Bronchial epithelial cell (primary cell): ENCODE measurements around the gene PHB1. TPM values are rescaled to one million over a fixed set of nuclear protein-coding genes. Genes with fewer than 3 reads are reported as not detected.

ENCODE experiments used
- DNase-seq: peaks from one replicate; pipeline ENCODE4 v3.0.0-alpha.2; 2010; ENCODE audit warnings: low read depth
- FAIRE-seq: peaks from 2 replicates; lab custom pipeline; 2011; peaks lifted over from hg19 to GRCh38; lab: Jason Lieb, UNC
- H3K27me3 ChIP-seq: 2 replicates; pipeline ENCODE4 v1.5.1; 2011; ENCODE audit warnings: low read length; ENCODE audit not compliant: control insufficient read depth, insufficient read depth
- H3K36me3 ChIP-seq: 2 replicates; pipeline ENCODE4 v1.5.1; 2011; ENCODE audit warnings: low read length; ENCODE audit not compliant: control insufficient read depth, insufficient read depth
- H3K4me3 ChIP-seq: 2 replicates; pipeline ENCODE4 v1.5.1; 2011; ENCODE audit warnings: mild to moderate bottlenecking, low read depth, low read length, control low read depth
- total RNA-seq: library from RNA; depleted of rRNA; stranded (reverse); fragments of >200 nt; gene quantifications from 2 replicates; pipeline ENCODE4 v1.2.1, GENCODE V29; 2014
- TF ChIP-seq, protein P1 (sequence below): IDR thresholded peaks from 2 replicates; pipeline ENCODE4 v1.5.1; 2011; ENCODE audit warnings: mild to moderate bottlenecking, moderate library complexity, low read length, control low read depth, inconsistent platforms; ENCODE audit not compliant: insufficient read depth, severe bottlenecking

Gene PHB1
- total RNA-seq, 1 donor from 2014 or later = 235 TPM

GRCh38 chr17:49404361-49404760 is 10.3 kb downstream of the PHB1 start:
- no peaks in the 10 kb centered on the region for H3K27me3 ChIP-seq
- peaks cover 29% of the 10 kb centered on the region for H3K36me3 ChIP-seq
- no peak for FAIRE-seq
- no peak overlapping the region for H3K4me3 ChIP-seq
- DNase-seq = no peak
- TF ChIP-seq, protein P1, sequence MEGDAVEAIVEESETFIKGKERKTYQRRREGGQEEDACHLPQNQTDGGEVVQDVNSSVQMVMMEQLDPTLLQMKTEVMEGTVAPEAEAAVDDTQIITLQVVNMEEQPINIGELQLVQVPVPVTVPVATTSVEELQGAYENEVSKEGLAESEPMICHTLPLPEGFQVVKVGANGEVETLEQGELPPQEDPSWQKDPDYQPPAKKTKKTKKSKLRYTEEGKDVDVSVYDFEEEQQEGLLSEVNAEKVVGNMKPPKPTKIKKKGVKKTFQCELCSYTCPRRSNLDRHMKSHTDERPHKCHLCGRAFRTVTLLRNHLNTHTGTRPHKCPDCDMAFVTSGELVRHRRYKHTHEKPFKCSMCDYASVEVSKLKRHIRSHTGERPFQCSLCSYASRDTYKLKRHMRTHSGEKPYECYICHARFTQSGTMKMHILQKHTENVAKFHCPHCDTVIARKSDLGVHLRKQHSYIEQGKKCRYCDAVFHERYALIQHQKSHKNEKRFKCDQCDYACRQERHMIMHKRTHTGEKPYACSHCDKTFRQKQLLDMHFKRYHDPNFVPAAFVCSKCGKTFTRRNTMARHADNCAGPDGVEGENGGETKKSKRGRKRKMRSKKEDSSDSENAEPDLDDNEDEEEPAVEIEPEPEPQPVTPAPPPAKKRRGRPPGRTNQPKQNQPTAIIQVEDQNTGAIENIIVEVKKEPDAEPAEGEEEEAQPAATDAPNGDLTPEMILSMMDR = no peak

- peaks cover 25% of the 10 kb centered on the region for H3K36me3 ChIP-seq
- H3K27me3 ChIP-seq = no peaks in the 10 kb centered on the region
- FAIRE-seq (no peak), DNase-seq (no peak)
- H3K4me3 ChIP-seq = no peak overlapping the region
- TF ChIP-seq, protein P1 = no peak
Measured at GRCh38 chr17:49403514-49404289, 11.0 kb downstream of the PHB1 start.

- no peaks in the 10 kb centered on the region for H3K27me3 ChIP-seq
- TF ChIP-seq, protein P1 = no peak
- H3K4me3 ChIP-seq = no peak overlapping the region
- peaks cover 19% of the 10 kb centered on the region for H3K36me3 ChIP-seq
- DNase-seq (no peak), FAIRE-seq (peak; percentile 66)
Measured at GRCh38 chr17:49402706-49403105, 12.0 kb downstream of the PHB1 start.

DNA sequence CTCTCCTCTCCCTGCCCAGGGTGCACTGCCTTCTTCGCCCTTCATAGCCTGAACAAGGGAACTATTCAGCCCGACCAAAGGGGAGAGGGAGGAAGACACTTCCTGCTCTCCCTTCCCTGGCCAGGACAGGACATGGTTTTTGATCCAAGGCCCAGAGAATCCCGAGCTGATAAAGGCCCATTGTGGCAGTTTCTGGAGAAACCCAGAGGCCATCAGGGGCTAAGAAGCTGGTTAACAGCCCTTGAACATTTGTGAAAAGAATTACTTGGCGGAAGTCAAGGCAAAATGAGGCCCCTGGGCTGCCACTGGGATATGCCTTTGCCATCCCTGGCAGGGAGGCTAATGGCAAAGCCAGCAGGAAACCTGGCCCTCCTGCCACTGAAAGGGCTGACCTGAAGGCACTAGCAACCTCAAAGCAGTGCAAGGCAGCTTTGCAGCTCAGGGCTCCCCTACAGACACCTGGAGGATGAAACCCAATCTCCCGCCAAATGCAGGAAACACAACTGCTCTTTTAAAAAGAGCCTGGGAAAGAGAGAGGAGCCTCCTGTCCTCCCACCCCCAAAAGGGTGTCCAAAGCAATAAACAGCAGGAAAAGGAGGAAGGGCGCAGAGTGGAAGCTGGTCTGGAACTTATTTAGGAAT is 12.6 kb downstream of the PHB1 start:
- H3K4me3 ChIP-seq = no peak overlapping the region
- H3K27me3 ChIP-seq = no peaks in the 10 kb centered on the region
- H3K36me3 ChIP-seq = peaks cover 17% of the 10 kb centered on the region
- TF ChIP-seq, protein P1 = no peak
- DNase-seq (no peak), FAIRE-seq (no peak)

DNA sequence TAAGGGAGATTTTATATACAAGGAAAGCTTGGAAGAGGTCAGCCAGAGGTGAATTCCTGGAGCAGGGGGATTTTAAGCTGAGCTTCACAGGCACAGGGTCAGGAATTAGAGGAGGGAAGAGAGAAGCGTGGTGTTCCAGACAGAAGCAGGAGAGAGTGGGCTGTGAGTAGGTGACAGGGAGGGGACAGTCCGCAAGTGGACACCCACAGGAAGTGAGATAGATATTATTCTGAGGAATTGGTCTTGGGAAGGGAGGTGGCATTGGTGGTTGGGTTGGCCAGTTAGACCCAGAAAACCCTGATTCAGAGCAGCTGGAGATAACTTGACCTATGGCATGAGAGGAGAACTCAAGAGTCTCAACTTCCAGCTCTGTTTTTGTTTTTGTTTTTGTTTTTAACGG is 14.7 kb downstream of the PHB1 start:
- Histone ChIP-seq H3K36me3 (peaks cover 7% of the 10 kb centered on the region), H3K27me3 (no peaks in the 10 kb centered on the region), H3K4me3 (no peak overlapping the region)
- no peak for FAIRE-seq
- no peak for DNase-seq
- TF ChIP-seq, protein P1 = no peak

DNA sequence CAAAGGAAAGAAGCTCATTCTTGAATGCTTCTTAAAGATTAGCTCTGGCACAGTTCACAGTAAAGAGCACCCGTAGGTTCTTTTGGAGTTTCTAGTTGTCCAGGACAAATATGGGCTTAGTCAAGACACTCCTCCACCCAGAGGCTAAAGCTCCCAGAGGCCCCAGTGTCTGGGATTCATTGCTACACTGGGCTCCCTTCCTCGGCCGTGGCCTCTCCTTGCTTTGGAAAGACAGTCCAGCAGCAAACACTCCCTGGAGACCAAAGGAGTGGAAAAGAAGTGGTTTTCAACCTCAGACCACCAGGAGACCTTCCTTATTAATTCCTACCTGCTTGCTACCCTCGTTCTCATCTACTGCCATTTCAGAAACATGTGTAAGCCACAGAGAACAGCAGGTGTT is 17.1 kb downstream of the PHB1 start:
- H3K27me3 ChIP-seq = no peaks in the 10 kb centered on the region
- no peaks in the 10 kb centered on the region for H3K36me3 ChIP-seq
- TF ChIP-seq, protein P1 = no peak
- no peak overlapping the region for H3K4me3 ChIP-seq
- FAIRE-seq = no peak
- no peak for DNase-seq
